Measurements from ENCODE around the gene IFNG. TPM values are rescaled to one million over a fixed set of nuclear protein-coding genes. Genes with fewer than 3 reads are reported as not detected.

Gene IFNG
- total RNA-seq, 1 donor from 2014 or later, result not detected

GRCh38 chr12:68163560-68164081 is 4.1 kb upstream of the IFNG start:
- H3K4me3 ChIP-seq (ENCODE audit: insufficient read depth, low read depth, low read length), result no peak overlapping the region
- no peak overlapping the region for H3K27ac ChIP-seq (ENCODE audit: low read depth, low read length)
- no peaks in the 10 kb centered on the region for H4K20me1 ChIP-seq (ENCODE audit: insufficient read depth, low read length)
- H3K4me1 ChIP-seq (ENCODE audit: insufficient read depth, low read length), result no peaks in the 10 kb centered on the region
- H3K9ac ChIP-seq (ENCODE audit: low read length), result no peak overlapping the region
- H2AFZ ChIP-seq (ENCODE audit: low read depth, low read length), result no peak overlapping the region
- no peaks in the 10 kb centered on the region for H3K79me2 ChIP-seq (ENCODE audit: insufficient read depth, low read length)
- Mint-ChIP-seq H3K4me3 (ENCODE audit: unreplicated experiment) (no peak overlapping the region), H3K27me3 (ENCODE audit: low read depth, unreplicated experiment) (no peaks in the 10 kb centered on the region), H3K4me1 (ENCODE audit: low read depth, unreplicated experiment) (peaks cover 13% of the 10 kb centered on the region), H3K36me3 (ENCODE audit: low read depth, unreplicated experiment) (no peaks in the 10 kb centered on the region), H3K27ac (ENCODE audit: unreplicated experiment) (no peak overlapping the region), H3K9me3 (ENCODE audit: unreplicated experiment) (no peaks in the 10 kb centered on the region)
- DNase-seq (ENCODE audit: low read depth), result no peak
- H3K27me3 ChIP-seq (ENCODE audit: insufficient read depth, low read length), result peaks cover 7% of the 10 kb centered on the region
- no peaks in the 10 kb centered on the region for H3K9me3 ChIP-seq (ENCODE audit: insufficient read depth, low read depth, low read length)
- H3K36me3 ChIP-seq (ENCODE audit: insufficient read depth, low read length), result no peaks in the 10 kb centered on the region
- TF ChIP-seq CTCF (IDR thresholded peaks at IDR 0.05; ENCODE audit: insufficient read depth, low read depth, low read length) (no peak), EZH2 (IDR thresholded peaks at IDR 0.05; ENCODE audit: insufficient read depth, low read length) (no peak)
- FAIRE-seq, result no peak
- no peak overlapping the region for H3K4me2 ChIP-seq (ENCODE audit: low read length)

GRCh38 chr12:68162374-68162773 is 2.8 kb upstream of the IFNG start:
- no peaks in the 10 kb centered on the region for H4K20me1 ChIP-seq (ENCODE audit: insufficient read depth, low read length)
- no peaks in the 10 kb centered on the region for H3K36me3 Mint-ChIP-seq (ENCODE audit: low read depth, unreplicated experiment)
- H3K4me1 ChIP-seq (ENCODE audit: insufficient read depth, low read length), result no peaks in the 10 kb centered on the region
- no peaks in the 10 kb centered on the region for H3K27me3 Mint-ChIP-seq (ENCODE audit: low read depth, unreplicated experiment)
- no peak overlapping the region for H2AFZ ChIP-seq (ENCODE audit: low read depth, low read length)
- peaks cover 9% of the 10 kb centered on the region for H3K27me3 ChIP-seq (ENCODE audit: insufficient read depth, low read length)
- no peak for FAIRE-seq
- H3K4me3 ChIP-seq (ENCODE audit: insufficient read depth, low read depth, low read length), result no peak overlapping the region
- H3K27ac Mint-ChIP-seq (ENCODE audit: unreplicated experiment), result no peak overlapping the region
- no peak overlapping the region for H3K4me3 Mint-ChIP-seq (ENCODE audit: unreplicated experiment)
- no peak overlapping the region for H3K27ac ChIP-seq (ENCODE audit: low read depth, low read length)
- H3K4me1 Mint-ChIP-seq (ENCODE audit: low read depth, unreplicated experiment), result peaks cover 13% of the 10 kb centered on the region
- H3K9ac ChIP-seq (ENCODE audit: low read length), result no peak overlapping the region
- no peaks in the 10 kb centered on the region for H3K9me3 Mint-ChIP-seq (ENCODE audit: unreplicated experiment)
- no peak for DNase-seq (ENCODE audit: low read depth)
- H3K9me3 ChIP-seq (ENCODE audit: insufficient read depth, low read depth, low read length), result no peaks in the 10 kb centered on the region
- TF ChIP-seq EZH2 (IDR thresholded peaks at IDR 0.05; ENCODE audit: insufficient read depth, low read length) (no peak), CTCF (IDR thresholded peaks at IDR 0.05; ENCODE audit: insufficient read depth, low read depth, low read length) (no peak)
- H3K36me3 ChIP-seq (ENCODE audit: insufficient read depth, low read length), result no peaks in the 10 kb centered on the region
- no peaks in the 10 kb centered on the region for H3K79me2 ChIP-seq (ENCODE audit: insufficient read depth, low read length)
- H3K4me2 ChIP-seq (ENCODE audit: low read length), result no peak overlapping the region

GRCh38 chr12:68158432-68158831 is 1.1 kb downstream of the IFNG start:
- Histone ChIP-seq H3K4me1 (ENCODE audit: insufficient read depth, low read length) (no peaks in the 10 kb centered on the region), H3K9me3 (ENCODE audit: insufficient read depth, low read depth, low read length) (no peaks in the 10 kb centered on the region), H3K9ac (ENCODE audit: low read length) (no peak overlapping the region), H3K4me3 (ENCODE audit: insufficient read depth, low read depth, low read length) (no peak overlapping the region), H3K36me3 (ENCODE audit: insufficient read depth, low read length) (no peaks in the 10 kb centered on the region), H2AFZ (ENCODE audit: low read depth, low read length) (no peak overlapping the region), H3K27ac (ENCODE audit: low read depth, low read length) (no peak overlapping the region), H3K4me2 (ENCODE audit: low read length) (no peak overlapping the region), H3K79me2 (ENCODE audit: insufficient read depth, low read length) (no peaks in the 10 kb centered on the region), H4K20me1 (ENCODE audit: insufficient read depth, low read length) (no peaks in the 10 kb centered on the region), H3K27me3 (ENCODE audit: insufficient read depth, low read length) (peaks cover 12% of the 10 kb centered on the region)
- DNase-seq (ENCODE audit: low read depth) (no peak), FAIRE-seq (no peak)
- H3K4me1 Mint-ChIP-seq (ENCODE audit: low read depth, unreplicated experiment), result peaks cover 10% of the 10 kb centered on the region
- H3K36me3 Mint-ChIP-seq (ENCODE audit: low read depth, unreplicated experiment), result no peaks in the 10 kb centered on the region
- no peaks in the 10 kb centered on the region for H3K27me3 Mint-ChIP-seq (ENCODE audit: low read depth, unreplicated experiment)
- H3K27ac Mint-ChIP-seq (ENCODE audit: unreplicated experiment), result no peak overlapping the region
- peaks cover under 1% of the 10 kb centered on the region for H3K9me3 Mint-ChIP-seq (ENCODE audit: unreplicated experiment)
- TF ChIP-seq EZH2 (IDR thresholded peaks at IDR 0.05; ENCODE audit: insufficient read depth, low read length) (no peak), CTCF (IDR thresholded peaks at IDR 0.05; ENCODE audit: insufficient read depth, low read depth, low read length) (peak; percentile 20)
- no peak overlapping the region for H3K4me3 Mint-ChIP-seq (ENCODE audit: unreplicated experiment)
